NCI-H2196 treated with DMSO at 0.1 percent for 48 hours (cell line): ENCODE measurements around the gene ANKRD24.
A peak's percentile ranks its signal among the peaks of the same experiment; 100 is the strongest.
"Not testable (repeated sequence)": the region's sequence is repeated elsewhere in the genome, so short reads cannot be mapped to it uniquely, and the experiment has no call there.

Experiments
- DNase-seq: peaks from one replicate; lab custom pipeline; 2025; ENCODE audit not compliant: unreplicated experiment; lab: John Stamatoyannopoulos, UW

The ANKRD24 gene

DNA sequence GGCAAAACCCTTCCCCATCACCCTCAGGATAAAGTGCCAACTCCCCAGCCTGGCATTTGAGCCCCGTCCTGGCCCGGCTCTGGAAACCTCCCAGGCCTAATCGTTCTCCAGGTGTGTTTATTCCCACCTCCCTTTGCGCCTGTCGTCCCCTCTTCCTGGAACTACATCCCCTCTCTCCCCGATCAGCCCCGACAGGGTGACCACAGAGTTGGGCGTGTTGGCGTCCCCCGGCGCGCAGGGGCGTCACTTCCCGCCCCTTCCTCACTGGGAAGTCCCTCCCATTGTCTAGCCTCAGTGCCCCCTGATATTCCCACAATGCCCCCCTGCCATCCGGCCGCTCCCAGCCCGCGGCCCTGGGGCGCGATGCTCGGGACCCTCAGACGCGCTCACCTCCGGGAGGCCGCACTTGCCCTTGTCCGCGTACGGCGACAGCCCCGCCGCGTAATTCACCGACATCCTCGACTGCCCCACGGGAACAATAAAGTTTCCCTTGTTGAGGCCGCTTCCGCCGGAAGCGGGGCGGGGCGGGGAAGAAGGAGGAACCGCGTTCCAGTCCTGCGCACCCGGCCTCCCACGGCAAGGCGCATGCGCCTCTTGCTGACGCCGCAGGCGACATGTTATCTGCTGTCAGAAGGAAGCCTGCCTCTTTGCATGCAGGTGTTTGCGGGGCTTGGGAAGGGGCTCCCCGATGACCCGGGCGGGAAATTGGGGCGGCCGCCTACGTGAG is at the start of gene ANKRD24, which contains the start of gene SIRT6:
Gene ANKRD24 (plus strand): TSS at position 606 of the 727 bp plus-strand sequence. CDS start 3,737 bp downstream, outside the sequence.
Gene SIRT6 (minus strand): TSS at position 480 of the 727 bp plus-strand sequence. CDS start 24 bp downstream, at position 456.
- DNase-seq = peak; percentile 91

DNA sequence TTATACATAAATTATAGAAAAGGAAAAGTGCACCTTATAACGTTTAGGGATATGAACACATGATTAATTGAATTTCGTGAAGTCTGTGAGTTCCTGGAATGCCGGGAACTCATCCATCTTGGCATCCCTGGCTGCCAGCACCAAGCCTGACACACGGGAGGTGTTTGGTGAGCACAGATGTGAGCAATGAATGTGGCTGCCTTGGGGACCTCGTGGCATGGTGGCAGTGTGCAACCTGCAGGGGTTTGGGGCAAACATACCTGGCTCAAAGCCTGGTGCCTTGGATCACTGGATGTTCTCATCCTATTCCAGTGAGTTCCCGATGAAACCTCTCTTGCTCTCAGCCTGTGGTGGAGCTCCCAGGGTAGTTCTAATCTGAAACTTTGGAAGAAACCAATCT is 48.1 kb upstream of the ANKRD24 start:
- no peak for DNase-seq

DNA sequence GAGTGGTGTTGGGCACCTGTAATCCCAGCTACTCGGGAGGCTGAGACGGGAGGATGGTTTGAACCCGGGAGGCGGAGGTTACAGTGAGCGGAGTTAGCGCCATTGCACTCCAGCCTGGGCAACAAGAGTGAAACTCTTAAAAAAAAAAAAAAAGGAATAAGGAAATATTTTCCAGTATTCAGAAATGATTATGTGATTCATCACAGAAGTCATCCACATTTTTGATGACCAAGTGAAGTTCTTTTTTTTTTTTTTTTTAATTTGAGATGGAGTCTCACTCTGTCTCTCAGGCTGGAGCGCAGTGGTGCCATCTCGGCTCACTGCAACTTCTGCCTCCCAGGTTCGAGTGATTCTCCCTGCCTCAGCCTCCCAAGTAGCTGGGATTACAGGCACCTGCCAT is 47.1 kb upstream of the ANKRD24 start:
- not testable (repeated sequence) for DNase-seq

DNA sequence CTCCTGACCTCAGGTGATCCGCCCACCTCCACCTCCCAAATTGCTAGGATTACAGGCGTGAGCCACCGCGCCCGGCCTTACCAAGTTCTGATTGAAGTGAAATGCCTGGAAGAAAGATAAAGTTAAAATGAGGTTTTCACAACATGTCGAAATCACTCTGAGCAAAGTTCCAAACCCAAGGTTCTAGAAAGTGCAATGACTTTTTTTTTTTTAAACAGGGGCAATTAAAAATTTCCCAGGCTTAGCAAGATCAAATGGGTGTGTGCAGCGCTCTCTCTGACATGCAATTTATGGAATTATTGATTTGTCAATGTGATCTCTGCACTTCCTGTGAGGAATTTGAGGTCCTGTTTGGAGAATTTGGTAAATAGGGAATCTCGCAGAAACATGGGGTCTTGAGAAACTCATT is 45.8 kb upstream of the ANKRD24 start:
- no peak for DNase-seq

DNA sequence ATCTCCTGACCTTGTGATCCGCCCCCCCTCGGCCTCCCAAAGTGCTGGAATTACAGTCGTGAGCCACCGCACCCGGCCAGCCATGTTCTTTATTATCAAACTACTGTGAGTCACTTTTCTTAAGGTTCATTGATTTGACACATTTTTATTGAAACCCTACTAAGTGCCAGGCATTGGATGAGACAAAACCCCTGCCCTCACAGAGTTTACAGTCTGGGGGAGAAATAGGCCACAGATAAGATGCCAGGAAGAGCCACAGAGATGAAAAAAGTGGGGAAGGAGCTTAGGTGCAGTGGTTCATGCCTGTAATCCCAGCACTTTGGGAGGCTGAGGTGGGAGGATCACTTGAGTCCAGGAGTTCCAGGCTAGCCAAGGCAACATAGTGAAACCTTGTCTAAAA is 44.0 kb upstream of the ANKRD24 start:
- DNase-seq = no peak

DNA sequence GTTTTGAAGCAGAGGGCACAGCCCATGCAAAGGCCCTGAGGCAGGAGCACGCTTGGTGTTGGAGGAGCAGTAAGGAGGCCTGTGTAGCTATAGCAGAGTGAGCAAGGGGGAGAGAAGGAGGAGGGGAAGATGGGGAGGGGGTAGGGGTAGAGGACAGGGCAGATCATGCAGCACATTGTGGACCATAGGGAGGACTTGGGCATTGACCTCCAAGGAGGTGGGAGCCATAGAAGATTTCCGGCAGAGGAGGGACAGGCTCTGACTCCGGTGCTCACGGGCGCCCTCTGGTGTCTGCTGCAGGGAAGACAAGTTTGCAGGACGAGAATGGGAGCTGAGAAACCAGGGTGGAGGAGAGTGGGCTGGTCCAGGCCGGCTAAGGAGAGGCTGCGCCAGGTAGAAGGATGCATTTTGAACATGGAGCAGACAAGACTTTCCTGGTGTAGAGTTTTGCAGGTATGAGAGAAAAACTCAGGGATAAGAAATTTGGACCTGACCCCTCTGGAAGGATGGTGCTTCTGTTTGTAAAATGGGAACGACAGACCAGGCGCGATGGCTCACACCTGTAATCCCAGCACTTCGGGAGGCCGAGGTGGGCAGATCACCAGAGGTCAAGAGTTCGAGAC is 42.8 kb upstream of the ANKRD24 start:
- DNase-seq = peak; percentile 36

DNA sequence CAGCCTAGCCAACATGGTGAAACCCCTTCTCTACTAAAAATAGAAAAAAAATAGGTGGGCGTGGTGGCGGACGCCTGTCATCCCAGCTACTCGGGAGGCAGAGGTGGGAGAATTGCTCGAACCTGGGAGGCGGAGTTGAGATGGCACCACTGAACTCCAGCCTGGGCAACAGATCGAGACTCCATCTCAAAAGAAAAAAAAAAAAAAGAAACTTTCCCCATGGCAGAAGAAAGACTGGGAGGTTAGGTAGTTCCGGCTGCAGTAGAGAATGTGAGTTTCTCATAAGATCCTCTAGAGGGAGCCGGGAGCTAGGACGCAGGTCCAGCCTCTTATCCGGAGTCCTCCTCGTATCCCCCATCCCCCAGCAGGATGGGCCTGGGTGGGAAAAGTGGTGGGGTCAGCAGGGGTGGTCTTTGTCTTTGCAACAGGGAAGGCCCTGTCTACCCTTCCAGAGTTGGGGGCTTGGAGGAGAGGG is 42.2 kb upstream of the ANKRD24 start:
- peak; percentile 68 for DNase-seq

DNA sequence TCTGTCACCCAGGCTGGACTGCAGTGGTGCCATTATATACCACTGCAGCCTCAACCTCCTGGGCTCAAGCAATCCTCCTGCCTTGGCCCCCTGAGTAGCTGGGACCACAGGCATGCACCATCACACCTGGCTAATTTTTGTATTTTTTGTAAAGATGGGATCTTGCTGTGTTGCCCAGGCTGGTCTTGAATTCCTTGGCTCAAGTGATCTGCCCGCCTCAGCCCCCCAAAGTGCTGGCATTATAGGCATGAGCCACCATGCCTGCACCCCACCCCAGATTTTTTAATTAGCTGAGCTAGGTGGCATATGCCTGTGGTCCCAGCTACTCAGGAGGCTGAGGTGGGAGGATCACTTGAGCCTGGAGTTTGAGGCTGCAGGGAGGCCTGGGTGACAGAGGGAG is 39.6 kb upstream of the ANKRD24 start:
- not testable (repeated sequence) for DNase-seq

DNA sequence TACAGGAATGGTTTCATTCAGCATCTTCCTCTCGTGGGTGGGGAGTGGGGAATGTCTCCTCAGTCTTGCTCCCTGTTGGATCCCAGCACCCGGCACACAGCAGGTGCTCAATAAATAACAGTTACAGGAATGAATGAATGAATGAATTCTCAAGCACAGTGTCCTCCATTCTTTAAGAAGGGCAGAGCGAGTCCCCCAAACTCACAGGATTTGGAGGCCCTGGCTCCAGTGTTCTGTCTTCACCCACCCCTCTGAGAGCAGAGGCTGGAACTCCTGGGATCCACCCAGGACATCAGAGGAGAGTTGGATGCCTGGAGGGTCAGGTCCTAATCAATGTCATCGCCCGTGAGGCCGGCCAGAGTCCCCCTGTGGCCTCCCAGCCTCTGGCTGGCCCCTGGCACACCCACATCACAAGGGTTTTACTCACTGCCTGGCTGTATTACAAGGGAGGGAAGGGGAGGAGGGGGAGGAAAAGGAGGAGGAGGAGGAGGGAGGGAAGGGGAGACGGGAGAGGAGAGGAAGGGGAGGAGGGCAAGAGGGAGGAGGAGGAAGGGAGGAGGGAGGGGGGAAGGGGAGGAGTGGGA is 37.7 kb upstream of the ANKRD24 start:
- DNase-seq = no peak

DNA sequence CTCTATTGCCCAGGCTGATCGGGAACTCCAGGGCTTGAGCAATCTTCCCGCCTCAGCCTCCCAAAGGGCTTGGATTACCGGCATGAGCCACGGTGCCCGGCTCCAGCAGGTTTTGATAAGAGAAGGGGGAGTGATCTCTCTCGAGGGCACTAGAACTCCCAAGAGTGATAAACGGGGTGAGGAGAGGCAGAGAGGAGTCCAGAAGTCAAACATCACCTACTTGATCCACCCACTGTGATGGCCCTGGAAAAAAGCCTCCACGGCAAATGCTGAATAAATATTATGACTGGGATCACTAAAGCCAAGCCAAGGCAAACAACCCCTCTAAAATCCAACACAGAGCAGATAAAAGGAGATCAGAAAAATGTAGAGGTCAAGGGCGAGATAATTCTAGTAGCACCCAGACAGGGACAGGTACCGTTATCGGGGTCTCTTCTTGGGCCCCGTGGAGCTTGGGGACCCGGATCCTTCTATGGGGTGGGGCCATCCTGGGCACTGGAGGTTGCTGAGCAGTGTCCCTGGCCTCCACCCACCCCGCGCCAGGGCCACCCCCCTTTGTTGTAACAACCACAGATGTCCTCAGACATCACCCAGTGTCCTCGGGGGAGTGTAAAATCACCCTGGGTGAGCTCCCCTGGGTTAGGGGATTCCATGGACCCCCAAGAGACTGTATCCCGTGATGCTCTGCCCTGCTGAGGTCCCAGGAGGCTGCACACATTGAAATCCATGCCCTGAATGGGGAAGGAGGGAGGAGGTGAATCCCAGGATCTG is 32.8 kb upstream of the ANKRD24 start:
- DNase-seq = no peak

DNA sequence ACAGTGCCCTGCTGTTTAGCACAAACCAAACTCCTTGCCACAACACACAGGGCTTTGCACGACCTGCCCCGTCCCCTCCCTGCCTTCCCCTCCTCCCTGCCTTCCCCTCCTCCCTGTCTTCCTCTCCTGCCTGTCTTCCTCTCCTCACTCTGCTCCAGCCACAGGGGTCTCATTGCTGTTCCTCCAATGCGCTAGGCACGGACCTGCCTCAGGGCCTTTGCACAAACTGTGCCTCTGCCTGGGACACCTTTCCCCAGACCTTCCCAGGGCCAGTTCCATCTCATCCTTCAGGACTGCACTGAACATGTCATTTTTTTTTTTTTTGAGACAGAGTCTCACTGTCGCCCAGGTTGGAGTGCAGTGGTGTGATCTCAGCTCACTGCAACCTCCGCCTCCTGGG is 30.9 kb upstream of the ANKRD24 start:
- no peak for DNase-seq

DNA sequence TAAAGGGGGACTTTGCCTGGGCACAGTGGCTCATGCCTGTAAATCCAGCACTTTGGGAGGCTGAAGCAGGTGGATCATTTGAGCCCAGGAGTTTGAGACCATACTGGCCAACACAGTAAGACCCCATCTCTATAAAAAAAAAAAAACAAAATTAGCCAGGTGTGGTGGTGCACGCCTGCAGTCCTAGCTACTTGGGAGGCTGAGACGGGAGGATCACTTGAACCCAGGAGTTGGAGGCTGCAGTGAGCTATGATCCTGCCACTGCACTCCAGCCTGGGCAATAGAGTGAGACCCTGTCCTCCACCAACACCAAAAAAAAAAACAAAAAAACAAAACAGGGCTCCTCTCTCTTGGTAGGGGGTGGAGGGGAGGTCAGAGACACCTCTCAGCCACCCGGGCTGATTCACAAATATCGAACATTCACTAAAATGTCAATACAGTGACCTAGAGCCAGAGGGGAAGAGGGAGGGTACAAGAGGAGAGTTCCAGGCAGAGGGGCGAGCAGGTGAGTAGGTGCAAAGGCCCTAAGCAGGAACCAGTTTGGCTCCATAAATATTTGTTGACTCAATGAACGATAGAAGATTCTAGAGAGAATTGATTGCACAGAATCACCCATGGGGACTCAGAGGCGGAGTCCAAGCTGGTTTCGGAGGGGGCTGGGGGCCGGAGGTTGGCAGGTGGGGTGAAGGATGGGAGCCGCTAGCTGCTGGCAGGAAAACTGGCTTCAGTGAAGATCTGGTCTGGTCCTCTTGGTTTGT is 30.1 kb upstream of the ANKRD24 start:
- DNase-seq = no peak

DNA sequence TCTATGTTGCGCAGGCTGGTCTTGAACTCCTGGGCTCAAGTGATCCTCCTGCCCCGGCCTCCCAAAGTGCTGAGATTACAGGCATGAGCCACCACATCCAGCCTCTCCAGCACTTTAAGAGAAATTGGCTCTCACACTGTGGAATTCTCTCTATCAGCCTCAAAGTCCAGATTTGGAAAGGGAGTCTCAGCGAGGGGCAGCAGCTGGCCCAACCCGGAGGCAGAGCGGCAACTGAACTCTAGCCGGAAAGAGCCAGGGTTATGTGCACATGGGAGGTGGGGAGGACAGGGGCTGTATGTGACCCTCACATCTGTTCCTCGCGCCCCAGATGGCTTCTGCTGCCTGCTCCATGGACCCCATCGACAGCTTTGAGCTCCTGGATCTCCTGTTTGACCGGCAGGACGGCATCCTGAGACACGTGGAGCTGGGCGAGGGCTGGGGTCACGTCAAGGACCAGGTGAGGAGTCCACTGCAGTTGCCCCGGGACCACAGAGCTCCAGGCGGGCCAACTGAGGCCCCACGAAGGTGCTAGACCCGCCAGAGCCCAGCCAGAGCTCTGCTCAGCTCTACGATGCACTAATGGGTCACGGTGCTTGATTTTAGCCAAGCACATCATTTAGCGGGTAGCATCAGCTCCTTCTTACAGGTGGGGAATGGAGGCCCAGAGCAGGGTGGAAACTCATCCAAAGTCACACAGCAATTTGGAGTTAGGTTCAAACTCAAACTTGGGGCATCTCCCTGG is 27.7 kb upstream of the ANKRD24 start:
- no peak for DNase-seq

DNA sequence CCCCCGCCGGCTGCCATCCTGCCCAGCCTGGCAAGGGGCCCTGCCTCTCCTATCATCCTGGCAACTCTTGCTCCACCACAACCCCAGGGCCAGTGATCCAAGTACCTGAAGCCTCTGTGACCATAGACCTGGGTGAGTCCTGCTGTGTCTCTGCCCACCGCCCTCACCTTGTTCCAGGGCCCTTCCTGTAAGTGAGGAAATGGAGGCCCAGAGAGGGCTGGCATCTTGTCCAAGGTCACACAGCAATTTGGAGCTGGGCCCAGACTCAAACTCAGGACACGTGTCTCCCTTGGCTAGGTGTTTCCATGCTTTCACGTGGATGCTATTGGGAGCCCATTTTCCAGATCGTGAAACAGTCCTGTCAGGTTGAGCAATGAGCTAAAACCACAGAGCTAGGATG is 25.3 kb upstream of the ANKRD24 start:
- no peak for DNase-seq

DNA sequence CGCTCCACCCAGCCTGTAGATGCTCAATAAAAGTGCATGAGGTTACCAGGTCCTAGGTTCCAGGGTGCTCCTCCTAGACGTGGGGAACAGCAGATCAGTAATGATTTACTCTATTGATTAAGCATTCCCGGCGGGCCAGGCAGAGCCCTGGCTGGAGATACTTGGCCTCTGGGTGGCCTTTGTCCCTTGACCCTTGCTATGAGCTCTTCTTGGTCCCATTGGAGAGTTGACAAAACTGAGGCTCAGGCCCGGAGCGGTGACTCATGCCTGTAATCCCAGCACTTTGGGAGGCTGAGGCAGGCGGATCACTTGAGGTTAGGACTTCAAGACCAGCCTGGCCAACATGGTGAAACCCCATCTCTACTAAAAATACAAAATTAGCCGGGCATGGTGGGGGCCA is 24.5 kb upstream of the ANKRD24 start:
- not testable (repeated sequence) for DNase-seq

DNA sequence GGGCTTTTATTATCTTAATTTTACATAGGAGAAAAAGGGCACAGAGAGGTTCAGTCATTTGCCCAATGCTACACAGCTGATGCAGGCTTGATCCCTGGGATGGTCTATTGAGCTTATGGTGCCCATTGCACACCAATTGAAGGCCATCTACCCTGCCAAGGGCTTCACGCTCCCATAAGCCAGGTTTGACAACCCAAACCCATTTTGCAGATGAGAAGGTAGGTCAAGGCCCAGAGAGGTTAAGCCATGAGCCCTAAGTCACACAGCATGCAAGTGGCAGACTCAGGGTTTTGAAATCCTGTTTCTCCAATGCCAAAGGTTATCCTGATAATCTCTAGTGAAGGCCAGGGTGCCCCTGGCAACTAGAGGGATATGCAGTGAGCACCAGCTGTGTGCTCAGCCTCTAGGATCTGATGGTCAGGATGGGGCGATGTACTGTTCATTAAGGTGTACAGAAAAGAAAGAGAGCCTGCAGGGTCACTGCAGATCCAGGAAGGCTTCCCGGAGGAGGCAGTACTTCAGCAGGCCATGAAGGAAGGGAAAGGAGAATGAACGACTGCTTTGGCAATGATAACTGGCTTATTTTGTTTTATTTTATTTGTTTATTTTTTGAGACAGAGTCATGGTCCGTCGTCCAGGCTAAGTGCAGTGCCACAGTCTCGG is 20.9 kb upstream of the ANKRD24 start:
- no peak for DNase-seq

DNA sequence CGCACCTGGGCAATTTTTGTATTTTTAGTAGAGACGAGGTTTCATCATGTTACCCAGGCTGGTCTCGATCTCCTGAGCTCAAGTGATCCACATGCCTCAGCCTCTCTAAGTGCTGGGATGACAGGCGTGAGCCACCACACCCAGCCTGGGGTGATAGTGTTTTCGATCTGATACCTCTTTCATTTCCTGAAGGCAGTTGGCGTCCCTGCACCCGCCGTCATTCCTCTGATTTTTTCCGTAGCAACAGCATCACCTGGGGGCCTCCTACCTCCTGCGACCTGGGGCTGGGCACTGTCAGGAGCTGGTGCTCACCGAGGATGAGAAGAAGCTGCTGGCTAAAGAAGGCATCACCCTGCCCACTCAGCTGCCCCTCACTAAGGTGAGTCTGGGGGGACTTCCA is 18.2 kb upstream of the ANKRD24 start:
- no peak for DNase-seq

DNA sequence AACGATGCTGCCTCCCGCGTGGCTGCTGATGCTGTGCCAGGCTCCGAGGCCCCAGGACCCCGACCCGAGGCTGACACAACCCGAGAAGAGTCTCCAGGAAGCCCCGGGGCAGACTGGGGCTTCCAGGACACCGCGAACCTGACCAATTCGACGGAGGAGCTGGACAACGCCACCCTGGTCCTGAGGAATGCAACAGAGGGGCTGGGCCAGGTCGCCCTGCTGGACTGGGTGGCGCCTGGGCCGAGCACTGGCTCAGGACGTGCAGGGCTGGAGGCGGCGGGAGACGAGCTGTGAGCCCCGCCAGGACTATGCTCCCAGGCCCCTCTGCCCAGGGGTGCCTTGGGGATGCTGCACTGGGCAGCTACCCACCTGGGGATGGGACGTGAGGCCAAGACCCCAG is 10.8 kb upstream of the ANKRD24 start:
- DNase-seq = no peak

DNA sequence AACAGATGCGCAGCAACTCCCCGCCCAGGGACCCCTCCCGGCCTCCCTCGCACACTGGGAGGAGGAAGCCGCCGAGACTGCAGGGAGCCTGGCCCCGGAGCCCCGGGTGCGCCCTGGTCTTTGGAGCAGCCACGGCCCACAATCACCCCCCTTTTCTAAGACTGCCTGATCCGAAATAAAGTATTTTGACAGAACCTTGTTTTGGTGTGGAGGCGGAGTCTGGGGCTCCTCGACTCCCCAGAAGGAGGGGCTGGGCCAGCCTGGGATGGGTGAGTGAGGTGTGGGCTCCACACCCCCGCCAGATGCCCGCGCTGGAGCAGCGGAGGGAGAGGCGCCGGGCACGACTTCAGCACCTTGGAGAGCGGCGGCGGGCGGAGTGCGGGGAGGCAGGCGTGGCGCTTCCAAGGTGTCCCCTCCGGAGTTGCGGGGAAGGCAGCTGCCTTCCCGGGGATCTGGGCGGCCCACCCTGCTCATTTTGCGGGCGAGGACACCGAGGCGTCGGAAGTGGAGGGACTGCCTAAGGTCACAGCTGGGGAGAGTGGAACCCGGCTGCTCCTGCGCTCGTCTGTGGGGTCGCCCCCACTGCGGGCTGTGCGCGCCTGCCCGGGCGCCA is 9.5 kb upstream of the ANKRD24 start:
- DNase-seq = no peak
